Measurements from ENCODE around the gene FAH. TPM values are rescaled to one million over a fixed set of nuclear protein-coding genes. Genes with fewer than 3 reads are reported as not detected.

The FAH gene
- total RNA-seq, 1 experiment from 2014 or later: 38.0 TPM

DNA sequence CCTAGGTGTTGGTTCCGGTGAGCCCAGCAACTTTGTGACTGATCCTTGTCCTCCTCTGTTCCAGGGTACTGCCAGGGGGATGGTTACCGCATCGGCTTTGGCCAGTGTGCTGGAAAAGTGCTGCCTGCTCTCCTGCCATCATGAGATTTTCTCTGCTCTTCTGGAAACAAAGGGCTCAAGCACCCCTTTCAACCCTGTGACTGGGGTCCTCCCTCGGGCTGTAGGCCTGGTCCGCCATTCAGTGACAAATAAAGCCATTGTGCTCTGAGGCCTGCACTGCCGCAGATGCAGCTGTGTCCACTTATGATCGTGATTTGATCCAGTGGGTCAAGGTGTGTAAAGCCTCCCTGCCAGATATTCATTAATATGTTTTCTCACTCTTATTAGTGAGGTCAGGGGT lies 33.3 kb downstream of the FAH start:
- in situ Hi-C loops (cut with HindIII; ENCODE audit: low pct_unique_long_range_greater_than_20kb, low sequenced_read_pairs) (no loop called here), intact Hi-C loops (cut with micrococcal nuclease; ENCODE audit: unreplicated experiment) (no loop called here)
- Histone ChIP-seq H3K4me3 (ENCODE audit: low read depth in 2 of 2, low read length in 2 of 2) (no peak overlapping the region), H3K4me1 (ENCODE audit: control insufficient read depth, insufficient read depth, low read length) (no peaks in the 10 kb centered on the region), H3K9me3 (ENCODE audit: control insufficient read depth, insufficient read depth, low read depth, low read length) (no peaks in the 10 kb centered on the region), H3K27ac (ENCODE audit: low read length) (no peak overlapping the region), H3K36me3 (ENCODE audit: control insufficient read depth, insufficient read depth, low read length) (peaks cover 2% of the 10 kb centered on the region), H3K27me3 (ENCODE audit: control insufficient read depth, insufficient read depth, low read length) (no peaks in the 10 kb centered on the region)
- no TSS peak for BruUV-seq (replicated peaks)
- no peak for ATAC-seq
- TF ChIP-seq TCF7L2 (IDR thresholded peaks at IDR 0.05; ENCODE audit: low read depth, low read length) (no peak), POLR2AphosphoS5 (IDR thresholded peaks at IDR 0.05; ENCODE audit: low read depth, low read length) (no peak), REST (IDR thresholded peaks at IDR 0.05; ENCODE audit: insufficient read depth in 1 of 2, low read depth in 2 of 2, low read length in 1 of 2) (no peak), CTCF (IDR thresholded peaks at IDR 0.05) (no peak), SIN3A (IDR thresholded peaks at IDR 0.05; ENCODE audit: borderline replicate concordance, insufficient read depth, low read depth, low read length) (no peak)
- ChIA-PET POLR2A (no interaction called here), CTCF (no interaction called here)
- no peak for DNase-seq (ENCODE audit: low read depth, low spot score)

DNA sequence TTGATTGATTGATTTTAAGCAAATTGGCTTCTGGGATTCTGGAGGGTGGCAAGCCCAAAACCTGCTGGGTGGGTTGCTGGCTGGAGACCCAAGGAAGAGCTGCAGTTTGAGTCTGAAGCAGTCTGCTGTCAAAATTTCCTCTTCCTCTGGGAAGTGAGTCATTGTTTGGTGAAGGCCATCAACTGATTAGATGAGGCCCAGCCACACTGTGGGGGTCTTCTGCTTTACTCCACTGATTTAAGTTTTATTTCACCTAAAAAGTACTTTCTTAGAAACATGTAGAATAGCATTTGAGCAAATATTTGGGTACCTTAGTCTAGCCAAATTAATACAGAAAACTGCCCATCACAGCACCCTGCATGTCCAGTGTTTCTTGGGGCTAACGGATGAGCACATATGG lies 33.8 kb downstream of the FAH start:
- Histone ChIP-seq H3K4me1 (ENCODE audit: control insufficient read depth, insufficient read depth, low read length) (no peaks in the 10 kb centered on the region), H3K27ac (ENCODE audit: low read length) (no peak overlapping the region), H3K4me3 (ENCODE audit: low read depth in 2 of 2, low read length in 2 of 2) (no peak overlapping the region), H3K9me3 (ENCODE audit: control insufficient read depth, insufficient read depth, low read depth, low read length) (no peaks in the 10 kb centered on the region), H3K27me3 (ENCODE audit: control insufficient read depth, insufficient read depth, low read length) (no peaks in the 10 kb centered on the region), H3K36me3 (ENCODE audit: control insufficient read depth, insufficient read depth, low read length) (peaks cover 2% of the 10 kb centered on the region)
- intact Hi-C loops (cut with micrococcal nuclease; ENCODE audit: unreplicated experiment): no loop called here
- ATAC-seq (no peak), DNase-seq (ENCODE audit: low read depth, low spot score) (no peak)
- in situ Hi-C loops (cut with HindIII; ENCODE audit: low pct_unique_long_range_greater_than_20kb, low sequenced_read_pairs): no loop called here
- POLR2A ChIA-PET: no interaction called here
- CTCF ChIA-PET: no interaction called here
- TF ChIP-seq SIN3A (IDR thresholded peaks at IDR 0.05; ENCODE audit: borderline replicate concordance, insufficient read depth, low read depth, low read length) (no peak), REST (IDR thresholded peaks at IDR 0.05; ENCODE audit: insufficient read depth in 1 of 2, low read depth in 2 of 2, low read length in 1 of 2) (no peak), TCF7L2 (IDR thresholded peaks at IDR 0.05; ENCODE audit: low read depth, low read length) (no peak), CTCF (IDR thresholded peaks at IDR 0.05) (no peak), POLR2AphosphoS5 (IDR thresholded peaks at IDR 0.05; ENCODE audit: low read depth, low read length) (no peak)
- no TSS peak for BruUV-seq (replicated peaks)
